Uterus (tissue), 4 donors: ENCODE results near the gene ASB1. TPM values are rescaled to one million over a fixed set of nuclear protein-coding genes. Genes with fewer than 3 reads are reported as not detected.
A peak's percentile ranks its signal among the peaks of the same experiment; 100 is the strongest.

Experiments
- DNase-seq, 2 donors: peaks; one replicate each; pipeline ENCODE4 v3.0.0-alpha.2; 2019 to 2020
- H3K27ac ChIP-seq, 2 donors: fragments of 200-600 bp; sonication (generic); 1 replicate in 1 of 2; 2 replicates in 1 of 2; pipeline ENCODE4 v1.5.1; 2016 to 2018
- H3K27me3 ChIP-seq, 2 donors: fragments of 200-600 bp; sonication (generic); one replicate each; pipeline ENCODE4 v1.5.1; 2018 to 2019; ENCODE audit warnings: control low read depth in 1 of 2
- H3K36me3 ChIP-seq, 2 donors: fragments of 200-600 bp; sonication (generic); one replicate each; pipeline ENCODE4 v1.5.1; 2019; ENCODE audit warnings: control low read depth in 1 of 2
- H3K4me1 ChIP-seq, 2 donors: fragments of 200-600 bp; sonication (generic); one replicate each; pipeline ENCODE4 v1.5.1; 2018 to 2019; ENCODE audit warnings: control low read depth in 1 of 2
- H3K4me3 ChIP-seq, 2 donors: fragments of 200-600 bp; sonication (generic); 1 replicate in 1 of 2; 2 replicates in 1 of 2; pipeline ENCODE4 v1.5.1; 2018 to 2019; ENCODE audit warnings: mild to moderate bottlenecking in 1 of 2
- H3K9me3 ChIP-seq, 2 donors: fragments of 200-600 bp; sonication (generic); one replicate each; pipeline ENCODE4 v1.5.1; 2019; ENCODE audit warnings: control low read depth in 1 of 2
- POLR2A ChIP-seq, 2 donors: fragments of 450-650 bp; IDR thresholded peaks; one replicate each; pipeline ENCODE4 v1.6.1; 2016; ENCODE audit warnings: antibody characterized with exemption in 2 of 2, mild to moderate bottlenecking in 1 of 2, moderate library complexity in 1 of 2
- intact Hi-C: fragments of 100-400 bp; cut with DNase I; formaldehyde crosslinking; loops from one replicate; pipeline ENCODE4 v1.15.1; 2023; ENCODE audit warnings: low total_unique reads
- total RNA-seq, 4 donors: library from RNA; depleted of rRNA in 3 of 4; stranded (reverse); fragments of >200 nt in 3 of 4; gene quantifications; one replicate each; pipeline versions ENCODE4 v1.1.0 to v1.2.4, GENCODE V29; 2014 to 2023
- TF ChIP-seq, protein P1 (sequence below), 4 experiments: fragments of 200-600 bp in 2 of 4; fragments of 450-650 bp in 2 of 4; sonication (generic) in 2 of 4; IDR thresholded peaks; one replicate each; pipeline ENCODE4 v1.5.1; 2016 to 2019; ENCODE audit warnings: antibody characterized with exemption in 4 of 4, mild to moderate bottlenecking in 2 of 4, moderate library complexity in 1 of 4
- donor health status: DM: yes; HTN: yes; CAD: no.

Gene ASB1
- total RNA-seq, 4 donors from 2014 or later, result 4.9 to 40.5 (median 18.6) TPM

DNA sequence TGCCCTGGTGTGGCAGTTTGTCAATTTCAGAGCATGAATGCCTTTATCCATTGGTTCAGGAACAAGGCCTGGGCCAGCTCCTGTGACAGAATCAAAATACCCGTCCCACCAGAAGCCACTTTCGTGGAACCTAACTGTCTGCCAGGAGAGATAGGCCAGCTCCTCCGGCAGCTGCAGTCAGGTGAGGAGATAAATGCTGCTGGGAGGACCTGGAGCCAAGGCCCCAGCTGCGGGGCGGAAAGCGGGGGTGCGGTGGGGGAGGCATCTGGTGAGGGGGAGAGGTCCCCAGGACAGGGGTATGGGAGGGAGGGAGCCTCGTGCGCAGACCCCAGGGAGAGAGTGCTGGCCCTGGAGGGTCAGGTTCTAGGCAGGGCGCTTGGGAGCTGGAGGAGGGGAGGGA is 4.4 kb upstream of the ASB1 start:
- H3K4me1 ChIP-seq, result peaks cover 0 to 4% of the 10 kb centered on the region in 2 donors
- H3K27me3 ChIP-seq, result no peaks in the 10 kb centered on the region
- TF ChIP-seq, protein P1, sequence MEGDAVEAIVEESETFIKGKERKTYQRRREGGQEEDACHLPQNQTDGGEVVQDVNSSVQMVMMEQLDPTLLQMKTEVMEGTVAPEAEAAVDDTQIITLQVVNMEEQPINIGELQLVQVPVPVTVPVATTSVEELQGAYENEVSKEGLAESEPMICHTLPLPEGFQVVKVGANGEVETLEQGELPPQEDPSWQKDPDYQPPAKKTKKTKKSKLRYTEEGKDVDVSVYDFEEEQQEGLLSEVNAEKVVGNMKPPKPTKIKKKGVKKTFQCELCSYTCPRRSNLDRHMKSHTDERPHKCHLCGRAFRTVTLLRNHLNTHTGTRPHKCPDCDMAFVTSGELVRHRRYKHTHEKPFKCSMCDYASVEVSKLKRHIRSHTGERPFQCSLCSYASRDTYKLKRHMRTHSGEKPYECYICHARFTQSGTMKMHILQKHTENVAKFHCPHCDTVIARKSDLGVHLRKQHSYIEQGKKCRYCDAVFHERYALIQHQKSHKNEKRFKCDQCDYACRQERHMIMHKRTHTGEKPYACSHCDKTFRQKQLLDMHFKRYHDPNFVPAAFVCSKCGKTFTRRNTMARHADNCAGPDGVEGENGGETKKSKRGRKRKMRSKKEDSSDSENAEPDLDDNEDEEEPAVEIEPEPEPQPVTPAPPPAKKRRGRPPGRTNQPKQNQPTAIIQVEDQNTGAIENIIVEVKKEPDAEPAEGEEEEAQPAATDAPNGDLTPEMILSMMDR (IDR thresholded peaks at IDR 0.05), result no peak
- intact Hi-C loops, result no loop called here
- no peaks in the 10 kb centered on the region for H3K9me3 ChIP-seq
- H3K4me3 ChIP-seq, result no peak overlapping the region
- DNase-seq, result no peak
- no peak overlapping the region for H3K27ac ChIP-seq
- H3K36me3 ChIP-seq, result no peaks in the 10 kb centered on the region

DNA sequence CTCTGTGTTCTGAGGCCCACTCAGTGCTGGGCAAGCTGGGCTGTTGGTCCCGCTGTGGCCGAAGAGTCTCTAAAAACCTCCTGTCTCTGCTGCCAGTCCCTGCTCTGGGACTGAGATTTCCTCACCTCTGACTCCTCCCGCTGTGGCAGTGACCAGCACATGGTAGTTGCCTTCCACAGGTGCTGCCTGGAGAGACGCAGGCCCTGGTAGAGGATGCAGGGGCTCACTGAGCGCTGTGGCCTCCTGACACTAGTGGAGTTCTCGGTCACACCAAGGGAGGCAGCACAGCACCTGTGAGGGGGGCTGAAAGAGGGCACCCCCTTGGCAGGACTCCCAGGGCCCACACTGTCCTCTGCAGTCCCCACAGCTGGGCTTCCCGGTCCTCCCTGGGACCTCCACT is 3.8 kb upstream of the ASB1 start:
- Histone ChIP-seq H3K27me3 (no peaks in the 10 kb centered on the region), H3K36me3 (no peaks in the 10 kb centered on the region), H3K4me1 (peaks cover 0 to 4% of the 10 kb centered on the region in 2 donors), H3K9me3 (no peaks in the 10 kb centered on the region), H3K27ac (no peak overlapping the region), H3K4me3 (no peak overlapping the region)
- intact Hi-C loops, result no loop called here
- TF ChIP-seq, protein P1 (IDR thresholded peaks at IDR 0.05), result no peak
- no peak for TF ChIP-seq POLR2A (IDR thresholded peaks at IDR 0.05)
- DNase-seq, result no peak

DNA sequence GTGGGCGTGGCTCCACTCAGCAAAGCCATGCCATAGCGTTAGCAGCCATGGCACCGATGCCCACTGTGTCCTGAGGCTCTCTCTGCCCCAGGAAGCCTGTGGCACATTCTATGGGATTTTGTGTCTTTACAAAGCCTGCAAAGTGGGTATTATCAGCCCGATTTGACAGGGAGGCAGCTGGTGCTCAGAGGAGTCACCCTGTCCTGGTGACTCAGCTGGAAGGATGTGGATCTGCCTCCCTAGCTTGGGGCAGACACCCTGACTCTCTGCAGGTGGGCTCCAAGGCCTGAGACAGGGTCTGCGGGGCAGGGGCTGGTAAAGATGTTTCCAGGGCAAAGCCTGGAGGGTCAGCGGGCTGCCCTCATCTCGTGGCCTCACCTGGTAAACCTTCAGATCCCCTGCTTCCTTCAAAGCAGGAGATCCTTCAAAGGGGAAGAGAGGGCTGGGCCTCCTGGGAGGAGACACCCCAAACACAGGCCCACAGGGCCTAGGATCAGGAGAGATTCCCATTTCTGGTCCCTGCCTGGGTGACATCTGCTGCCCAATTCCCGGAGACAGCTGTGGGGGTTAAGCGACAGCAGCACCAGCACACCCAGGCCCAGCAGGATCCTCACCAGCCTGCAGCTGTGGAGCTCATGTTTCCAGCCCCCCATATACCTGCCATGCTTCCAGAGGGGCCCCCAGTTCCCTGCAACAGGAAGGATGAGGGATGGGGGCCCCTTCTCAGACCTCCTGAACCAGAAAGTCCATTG is 3.0 kb upstream of the ASB1 start:
- H3K27ac ChIP-seq, result no peak overlapping the region
- TF ChIP-seq POLR2A (IDR thresholded peaks at IDR 0.05), result no peak
- TF ChIP-seq, protein P1 (IDR thresholded peaks at IDR 0.05), result no peak
- intact Hi-C loops, result no loop called here
- no peak overlapping the region for H3K4me3 ChIP-seq
- no peaks in the 10 kb centered on the region for H3K27me3 ChIP-seq
- DNase-seq, result no peak
- no peaks in the 10 kb centered on the region for H3K36me3 ChIP-seq
- peaks cover 0 to 4% of the 10 kb centered on the region in 2 donors for H3K4me1 ChIP-seq
- H3K9me3 ChIP-seq, result no peaks in the 10 kb centered on the region

DNA sequence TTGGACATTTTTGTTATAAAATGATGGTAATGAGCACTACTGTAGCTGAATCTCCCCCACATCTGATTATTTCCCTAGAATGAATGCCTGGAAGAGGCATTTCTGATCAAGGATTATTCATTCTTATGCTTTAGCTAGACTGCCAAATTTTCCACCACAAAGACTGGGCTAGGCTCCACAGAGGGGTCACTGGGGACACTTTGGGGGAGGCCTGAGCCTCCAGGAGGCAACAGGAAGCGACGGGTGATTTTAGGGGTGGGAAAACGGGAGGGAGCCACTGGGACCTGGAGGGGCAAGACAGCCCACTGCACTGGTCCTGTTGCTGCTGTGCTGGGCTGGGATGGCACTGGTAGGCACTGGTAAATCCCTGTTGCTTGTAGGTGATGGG is 2.4 kb upstream of the ASB1 start:
- no peak overlapping the region for H3K27ac ChIP-seq
- H3K4me1 ChIP-seq, result peaks cover 0 to 4% of the 10 kb centered on the region in 2 donors
- no peak for DNase-seq
- no peaks in the 10 kb centered on the region for H3K27me3 ChIP-seq
- H3K4me3 ChIP-seq, result no peak overlapping the region
- intact Hi-C loops, result no loop called here
- H3K36me3 ChIP-seq, result no peaks in the 10 kb centered on the region
- no peaks in the 10 kb centered on the region for H3K9me3 ChIP-seq
- no peak for TF ChIP-seq POLR2A (IDR thresholded peaks at IDR 0.05)
- TF ChIP-seq, protein P1 (IDR thresholded peaks at IDR 0.05), result no peak

DNA sequence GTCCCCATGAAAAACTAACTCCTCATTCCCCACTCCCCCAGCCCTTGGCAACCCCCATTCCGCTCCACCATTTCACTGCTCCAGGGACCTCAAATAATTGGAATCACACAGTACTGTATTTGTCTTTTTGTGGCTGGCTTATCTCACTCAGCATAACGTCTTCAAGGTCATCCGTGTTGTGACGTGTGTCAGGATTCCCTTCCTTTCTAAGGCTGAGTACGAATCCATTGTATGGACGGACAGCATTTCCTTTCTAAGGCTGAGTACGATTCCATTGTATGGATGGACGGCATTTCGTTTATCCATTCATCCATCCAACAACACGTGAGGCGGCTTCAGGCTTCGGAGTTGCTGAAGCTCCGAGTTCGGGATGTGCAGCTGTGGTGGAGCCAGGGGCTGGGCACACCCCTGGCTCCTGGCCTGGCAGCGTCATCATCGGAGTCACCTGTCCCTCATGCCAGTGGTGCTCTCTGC is 1.2 kb upstream of the ASB1 start:
- Histone ChIP-seq H3K27me3 (no peaks in the 10 kb centered on the region), H3K4me3 (peak overlapping the region in 1 of 2 donors; percentile 61), H3K36me3 (no peaks in the 10 kb centered on the region), H3K9me3 (peaks cover 0 to under 1% of the 10 kb centered on the region in 2 donors), H3K4me1 (peaks cover 0 to 4% of the 10 kb centered on the region in 2 donors), H3K27ac (peak overlapping the region in 1 of 2 donors; percentile 92)
- intact Hi-C loops, result no loop called here
- TF ChIP-seq, protein P1 (IDR thresholded peaks at IDR 0.05), result no peak
- TF ChIP-seq POLR2A (IDR thresholded peaks at IDR 0.05), result no peak
- no peak for DNase-seq
